H1 (cell line): Measurements from ENCODE around the gene CBFB. TPM values are rescaled to one million over a fixed set of nuclear protein-coding genes. Genes with fewer than 3 reads are reported as not detected.
A peak's percentile ranks its signal among the peaks of the same experiment; 100 is the strongest.

Experiments used
- CTCF ChIA-PET: fragments of 300-600 bp; sonication (Branson Sonifier 250); formaldehyde crosslinking; loops from one replicate; lab custom pipeline; 2021; ENCODE audit not compliant: partially characterized antibody; lab: Charles Lee
- POLR2A ChIA-PET: fragments of 300-600 bp; sonication (Branson Sonifier 250); formaldehyde crosslinking; loops from one replicate; lab custom pipeline; 2021; ENCODE audit warnings: inconsistent platforms; ENCODE audit not compliant: partially characterized antibody; lab: Charles Lee
- DNase-seq, 2 experiments: peaks; one replicate each; pipeline versions ENCODE4 v3.0.0 to v3.0.0-alpha.2; 2010 to 2022; ENCODE audit warnings: low spot score in 2 of 2, low read depth in 1 of 2, mixed read lengths in 1 of 2
- FAIRE-seq: peaks from 2 replicates; lab custom pipeline; 2011; peaks lifted over from hg19 to GRCh38; lab: Jason Lieb, UNC
- H2AFZ ChIP-seq: 2 replicates; pipeline ENCODE4 v1.8.1; 2012; ENCODE audit warnings: low read length, inconsistent platforms
- H2AK5ac ChIP-seq: 2 replicates; pipeline ENCODE4 v1.6.1; 2013; ENCODE audit warnings: low read depth, low read length
- H2BK120ac ChIP-seq: replicated peaks from 2 replicates; pipeline ENCODE3; 2013; ENCODE audit warnings: low read depth, low read length, inconsistent platforms
- H2BK12ac ChIP-seq: 2 replicates; pipeline ENCODE4 v1.6.1; 2013; ENCODE audit warnings: low read depth, low read length
- H2BK15ac ChIP-seq: 2 replicates; pipeline ENCODE4 v1.6.1; 2013; ENCODE audit warnings: low read length
- H2BK20ac ChIP-seq: 2 replicates; pipeline ENCODE4 v1.6.1; 2013; ENCODE audit warnings: low read length
- H2BK5ac ChIP-seq: 2 replicates; pipeline ENCODE4 v1.6.1; 2013; ENCODE audit warnings: low read depth, low read length
- H3K14ac ChIP-seq: 2 replicates; pipeline ENCODE4 v1.6.1; 2013; ENCODE audit warnings: inconsistent platforms; ENCODE audit not compliant: insufficient read length
- H3K18ac ChIP-seq: 2 replicates; pipeline ENCODE4 v1.6.1; 2013; ENCODE audit warnings: low read length; ENCODE audit errors: extremely low read depth
- H3K23ac ChIP-seq: 2 replicates; pipeline ENCODE4 v1.6.1; 2013; ENCODE audit warnings: inconsistent platforms; ENCODE audit not compliant: insufficient read length
- H3K23me2 ChIP-seq: 2 replicates; pipeline ENCODE4 v1.6.1; 2013; ENCODE audit warnings: low read depth, low read length
- H3K27ac ChIP-seq: 2 replicates; pipeline ENCODE4 v1.6.1; 2011; ENCODE audit warnings: low read depth, low read length, inconsistent platforms
- H3K27me3 ChIP-seq, 4 experiments: replicated peaks in 1 of 4; 1 replicate in 1 of 4; 2 replicates in 3 of 4; pipeline versions ENCODE4 v1.6.1 to v1.8.1; 2011 to 2013; ENCODE audit warnings: low read length in 3 of 4, mild to moderate bottlenecking in 3 of 4, inconsistent platforms in 2 of 4, mixed read lengths in 2 of 4, moderate library complexity in 1 of 4; ENCODE audit not compliant: control insufficient read depth in 3 of 4, insufficient read depth in 3 of 4; ENCODE audit errors: extremely low read depth in 1 of 4
- H3K36me3 ChIP-seq, 4 experiments: 2 replicates each; pipeline versions ENCODE4 v1.6.1 to v1.8.1; 2011 to 2013; ENCODE audit warnings: mild to moderate bottlenecking in 4 of 4, low read length in 3 of 4, moderate library complexity in 2 of 4, control low read depth in 1 of 4, inconsistent platforms in 1 of 4; ENCODE audit not compliant: insufficient read depth in 4 of 4, control insufficient read depth in 2 of 4
- H3K4ac ChIP-seq: replicated peaks from 2 replicates; pipeline ENCODE3; 2013; ENCODE audit warnings: low read length, low read depth, mixed read lengths, inconsistent platforms; ENCODE audit not compliant: insufficient read length
- H3K4me1 ChIP-seq, 4 experiments: replicated peaks in 1 of 4; 1 replicate in 1 of 4; 2 replicates in 3 of 4; pipeline versions ENCODE4 v1.6.1 to v1.8.1; 2011 to 2013; ENCODE audit warnings: low read length in 3 of 4, inconsistent platforms in 2 of 4, mixed read lengths in 1 of 4; ENCODE audit not compliant: insufficient read depth in 4 of 4, control insufficient read depth in 3 of 4
- H3K4me2 ChIP-seq, 2 experiments: 2 replicates each; pipeline versions ENCODE4 v1.6.1 to v1.8.1; 2011 to 2013; ENCODE audit warnings: low read depth in 2 of 2, low read length in 2 of 2, control low read depth in 1 of 2, inconsistent platforms in 1 of 2, mild to moderate bottlenecking in 1 of 2; ENCODE audit not compliant: insufficient read depth in 1 of 2
- H3K4me3 ChIP-seq, 4 experiments: fragments of 200-600, 300-600 bp in 1 of 4; sonication (generic), shearing (Covaris generic), sonication (Bioruptor Twin) in 1 of 4; 2 replicates each; pipeline versions ENCODE4 v1.5.1 to v1.8.1; 2011 to 2016; ENCODE audit warnings: low read length in 4 of 4, low read depth in 3 of 4, control low read depth in 2 of 4, inconsistent platforms in 2 of 4, mild to moderate bottlenecking in 2 of 4, mixed read lengths in 1 of 4, moderate library complexity in 1 of 4; ENCODE audit not compliant: insufficient read depth in 2 of 4; ENCODE audit errors: extremely low read depth in 1 of 4
- H3K56ac ChIP-seq: replicated peaks from 2 replicates; pipeline ENCODE3; 2013; ENCODE audit warnings: low read depth, mild to moderate bottlenecking, mixed read lengths, low read length, inconsistent platforms; ENCODE audit not compliant: insufficient read length
- H3K79me1 ChIP-seq: 2 replicates; pipeline ENCODE4 v1.6.1; 2013; ENCODE audit warnings: low read depth, low read length, control low read depth
- H3K79me2 ChIP-seq, 2 experiments: 2 replicates each; pipeline versions ENCODE4 v1.6.1 to v1.8.1; 2012 to 2013; ENCODE audit warnings: low read length in 2 of 2, mild to moderate bottlenecking in 2 of 2, inconsistent platforms in 1 of 2; ENCODE audit not compliant: insufficient read depth in 2 of 2, control insufficient read depth in 1 of 2
- H3K9ac ChIP-seq, 4 experiments: replicated peaks in 1 of 4; 1 replicate in 1 of 4; 2 replicates in 3 of 4; pipeline versions ENCODE4 v1.6.1 to v1.8.1; 2011 to 2013; ENCODE audit warnings: low read depth in 3 of 4, low read length in 3 of 4, control low read depth in 2 of 4, mild to moderate bottlenecking in 2 of 4, moderate library complexity in 2 of 4, inconsistent platforms in 1 of 4; ENCODE audit errors: extremely low read depth in 1 of 4
- H3K9me3 ChIP-seq, 2 experiments: 2 replicates each; pipeline versions ENCODE4 v1.6.1 to v1.8.1; 2012 to 2013; ENCODE audit warnings: mild to moderate bottlenecking in 2 of 2, moderate library complexity in 2 of 2, control low read depth in 1 of 2, inconsistent platforms in 1 of 2, low read depth in 1 of 2, low read length in 1 of 2, mixed read lengths in 1 of 2; ENCODE audit not compliant: insufficient read depth in 2 of 2
- H4K20me1 ChIP-seq, 2 experiments: replicated peaks in 1 of 2; 2 replicates each; pipeline versions ENCODE3 to v1.8.1; 2011 to 2013; ENCODE audit warnings: inconsistent platforms in 2 of 2, low read length in 2 of 2, mild to moderate bottlenecking in 1 of 2; ENCODE audit not compliant: insufficient read depth in 2 of 2, control insufficient read depth in 1 of 2
- H4K5ac ChIP-seq: 2 replicates; pipeline ENCODE4 v1.6.1; 2013; ENCODE audit warnings: low read length, low read depth, mixed read lengths, inconsistent platforms; ENCODE audit not compliant: insufficient read length
- H4K8ac ChIP-seq: 2 replicates; pipeline ENCODE4 v1.8.0; 2013; ENCODE audit warnings: mild to moderate bottlenecking, moderate library complexity, low read length, inconsistent platforms; ENCODE audit not compliant: insufficient read depth; ENCODE audit errors: extremely low read depth
- H4K91ac ChIP-seq: replicated peaks from 2 replicates; pipeline ENCODE3; 2013; ENCODE audit warnings: low read length, mixed read lengths, inconsistent platforms; ENCODE audit not compliant: insufficient read length
- CTCF ChIP-seq, 3 experiments: IDR thresholded peaks; 1 replicate in 2 of 3; 2 replicates in 1 of 3; pipeline versions ENCODE4 v1.5.1 to v1.6.1; 2011; ENCODE audit warnings: low read length in 3 of 3, mild to moderate bottlenecking in 3 of 3, inconsistent platforms in 2 of 3, low read depth in 1 of 3, moderate library complexity in 1 of 3; ENCODE audit not compliant: insufficient read depth in 1 of 3; ENCODE audit errors: control extremely low read depth in 1 of 3
- RNF2 ChIP-seq: fragments of 200-900, 300-1000 bp; sonication (generic); IDR thresholded peaks from 2 replicates; pipeline ENCODE4 v1.7.1; 2016; ENCODE audit warnings: borderline replicate concordance, low read depth, mild to moderate bottlenecking, antibody characterized with exemption, low read length; ENCODE audit not compliant: poor library complexity, severe bottlenecking; ENCODE audit errors: missing control alignments
- SP4 ChIP-seq: IDR thresholded peaks from 2 replicates; pipeline ENCODE4 v1.6.1; 2012; ENCODE audit warnings: low read length, inconsistent platforms
- ZNF274 ChIP-seq: IDR thresholded peaks from 2 replicates; pipeline ENCODE4 v1.7.0; 2012; ENCODE audit warnings: low read length, borderline replicate concordance; ENCODE audit errors: extremely low read depth
- WGBS, 2 experiments: shearing (Covaris generic) in 1 of 2; methylation state at CpG; one replicate each; pipeline versions ENCODE4 v1.1.6 to v1.1.7; 2013 to 2015; ENCODE audit warnings: low lambda C conversion rate in 2 of 2, mixed read lengths in 2 of 2, inconsistent platforms in 1 of 2, low coverage in 1 of 2, missing lambda C conversion rate in 1 of 2; ENCODE audit not compliant: insufficient replicate concordance in 2 of 2, insufficient coverage in 1 of 2, insufficient read length in 1 of 2; ENCODE audit errors: extremely low coverage in 1 of 2, missing lambda C conversion rate in 1 of 2; 5-methylcytosine and 5-hydroxymethylcytosine counted together
- polyA plus RNA-seq, 7 experiments: library from polyadenylated mRNA; depleted of rRNA in 3 of 7; stranded (reverse) in 5 of 7; unstranded in 2 of 7; fragments of >200 nt in 5 of 7; fragments of 200-250 nt in 2 of 7; gene quantifications; 1 replicate in 5 of 7; 2 replicates in 1 of 7; 4 replicates in 1 of 7; pipeline versions ENCODE4 v1.2.1 to v1.2.3, GENCODE V29; 2011 to 2013; ENCODE audit warnings: missing spikeins in 2 of 7, mixed read lengths in 2 of 7
- total RNA-seq: library from RNA; stranded (reverse); fragmentation: NEBNext Ultra II Directional; extraction: Animal tissue kit (Norgen Biotek cat#: 25700); gene quantifications from 2 replicates; pipeline ENCODE4 v1.2.1, GENCODE V29; 2021

Gene CBFB
- total and polyA plus RNA-seq, 2 of the 8 experiments (the other 6 are each of a cell fraction or from before 2014, with no cell fraction given), result 11.5 to 31.6 TPM

DNA sequence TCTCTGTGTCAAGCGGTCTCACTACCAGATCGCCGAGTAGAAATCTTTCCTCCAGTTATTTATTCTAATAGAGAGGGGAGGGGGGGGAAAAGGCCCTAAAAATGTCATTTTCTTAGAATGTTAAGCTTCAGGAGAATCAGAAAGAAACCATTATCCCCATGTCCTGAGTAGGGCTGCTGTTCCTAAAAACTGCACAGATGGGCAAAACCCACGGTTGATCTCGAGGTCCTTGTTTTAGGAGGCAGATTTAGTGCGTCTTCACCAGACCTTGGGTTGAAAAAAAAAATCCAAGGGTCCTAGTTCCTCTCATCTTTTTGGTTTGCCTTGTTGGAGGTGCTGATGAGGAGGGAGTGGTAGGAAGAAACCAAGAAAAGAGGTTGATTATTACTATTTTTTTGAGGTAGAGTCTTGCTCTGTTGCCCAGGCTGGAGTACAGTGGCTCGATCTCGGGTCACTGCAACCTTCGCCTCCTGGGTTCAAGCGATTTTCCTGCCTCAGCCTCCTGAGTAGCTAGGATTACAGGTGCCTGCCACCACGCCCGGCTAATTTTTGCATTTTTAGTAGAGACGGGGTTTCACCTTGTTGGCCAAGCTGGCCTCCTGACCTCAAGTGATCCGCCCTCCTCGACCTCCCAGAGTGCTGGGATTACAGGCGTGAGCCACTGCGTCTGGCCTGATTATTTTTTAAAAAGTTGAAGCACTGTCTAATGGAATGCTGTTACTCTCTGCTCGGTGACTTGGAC lies 1.4 kb downstream of the CBFB start:
- H3K9ac ChIP-seq, result peak overlapping the region in 3 of 4 experiments; percentile 62 to 76 (median 65); a peak in 5 of 7 replicates
- no peak overlapping the region for H3K4ac ChIP-seq
- no peak overlapping the region for H3K14ac ChIP-seq
- no peak overlapping the region for H2BK20ac ChIP-seq
- TF ChIP-seq RNF2, result no peak
- TF ChIP-seq SP4, result no peak
- TF ChIP-seq CTCF (IDR thresholded peaks at IDR 0.05; ENCODE audit: control extremely low read depth in 1 of 3, insufficient read depth in 1 of 3, low read depth in 1 of 3, low read length in 3 of 3), result no peak
- TF ChIP-seq ZNF274, result no peak
- peaks cover 0 to 3% of the 10 kb centered on the region in 2 experiments for H4K20me1 ChIP-seq
- no peak overlapping the region for H4K8ac ChIP-seq
- H2BK120ac ChIP-seq, result no peak overlapping the region
- peaks cover 0 to 39% of the 10 kb centered on the region in 2 experiments; a peak in 2 of 4 replicates for H3K79me2 ChIP-seq
- H2AK5ac ChIP-seq, result no peak overlapping the region
- ChIA-PET POLR2A (interaction anchor here (0.6 to 1.8 kb wide), 9 partner anchors 10 to 121 kb away, joined by 3 to 6 read pairs (median 4); no protein-coding TSS in a partner anchor), CTCF (interaction anchor here (0.5 to 3.8 kb wide), 12 partner anchors 10 to 193 kb away, joined by 3 to 20 read pairs (median 3); partner anchors contain the start of genes FBXL8 and TRADD)
- H3K23ac ChIP-seq, result no peak overlapping the region
- H3K4me3 ChIP-seq, result peak overlapping the region; percentile 54 to 88 (median 84)
- H2BK15ac ChIP-seq, result no peak overlapping the region
- no peak overlapping the region for H3K18ac ChIP-seq
- H2AFZ ChIP-seq, result no peak overlapping the region
- no peak overlapping the region for H2BK12ac ChIP-seq
- FAIRE-seq (no peak), DNase-seq (peak in 1 of 2 experiments; percentile 19)
- no peak overlapping the region for H4K91ac ChIP-seq
- H3K4me1 ChIP-seq, result peaks cover 0 to 4% (median 1%) of the 10 kb centered on the region in 4 experiments; a peak in 1 of 7 replicates
- H3K9me3 ChIP-seq, result no peaks in the 10 kb centered on the region; a peak in 1 of 4 replicates
- H3K79me1 ChIP-seq, result no peaks in the 10 kb centered on the region; the same call in 1 of the 2 replicates
- no peak overlapping the region for H2BK5ac ChIP-seq
- peaks cover 5% of the 10 kb centered on the region; the same call in 1 of the 2 replicates for H3K23me2 ChIP-seq
- no peak overlapping the region for H3K27ac ChIP-seq
- H3K36me3 ChIP-seq, result no peaks in the 10 kb centered on the region
- H4K5ac ChIP-seq, result no peak overlapping the region
- no peak overlapping the region for H3K56ac ChIP-seq
- 75% methylated on average over 18 of the region's 18 CpGs; no CpG with 5 or more reads in 1 of the 2 experiments for WGBS, 2 experiments
- peak overlapping the region; percentile 80 to 95 for H3K4me2 ChIP-seq
- peaks cover 0 to 7% (median 3%) of the 10 kb centered on the region in 4 experiments; a peak in 2 of 7 replicates for H3K27me3 ChIP-seq
